HepG2 (cell line): ENCODE data around the gene PCIF1. TPM values are rescaled to one million over a fixed set of nuclear protein-coding genes. Genes with fewer than 3 reads are reported as not detected.

Source experiments
- BRD4 ChIP-seq: sonication (generic); formaldehyde crosslinking; IDR thresholded peaks from 2 replicates; pipeline ENCODE4 v1.4.0; 2020; ENCODE audit warnings: missing genetic modification reagents
- CBX2 ChIP-seq, 2 experiments: fragments of 200-600 bp in 1 of 2; sonication (generic); formaldehyde crosslinking in 1 of 2; IDR thresholded peaks; 2 replicates each; pipeline versions ENCODE4 v1.7.0 to v1.8.1; 2018 to 2022; ENCODE audit warnings: low read depth in 2 of 2, low read length in 1 of 2, mild to moderate bottlenecking in 1 of 2, missing genetic modification reagents in 1 of 2
- CEBPB ChIP-seq: IDR thresholded peaks from 2 replicates; pipeline ENCODE4 v1.6.1; 2011; ENCODE audit warnings: low read depth, low read length, improper control_type of control experiment, borderline replicate concordance
- CHCHD3 ChIP-seq: sonication (generic); formaldehyde crosslinking; IDR thresholded peaks from 2 replicates; pipeline ENCODE4 v1.8.0; 2022; ENCODE audit warnings: mild to moderate bottlenecking, missing genetic modification reagents, moderate library complexity
- EZH2 ChIP-seq: conservative IDR thresholded peaks from 2 replicates; pipeline ENCODE4 v1.6.1; 2012; ENCODE audit warnings: mild to moderate bottlenecking, low read depth, low read length, moderate library complexity
- FOXA3 ChIP-seq: IDR thresholded peaks from 2 replicates; pipeline ENCODE4 v1.6.1; 2016; ENCODE audit warnings: missing genetic modification reagents, missing compliant biosample characterization
- KLF9 ChIP-seq: IDR thresholded peaks from 2 replicates; pipeline ENCODE4 v1.6.1; 2016; ENCODE audit warnings: low read depth
- MED8 ChIP-seq: sonication (generic); formaldehyde crosslinking; IDR thresholded peaks from 2 replicates; pipeline ENCODE4 v1.8.1; 2023; ENCODE audit warnings: mild to moderate bottlenecking, missing genetic modification reagents; ENCODE audit not compliant: insufficient replicate concordance
- NR2F2 ChIP-seq: IDR thresholded peaks from 2 replicates; pipeline ENCODE4 v1.6.1; 2012; ENCODE audit warnings: low read depth, inconsistent platforms, borderline replicate concordance
- PHF5A ChIP-seq: IDR thresholded peaks from one replicate; pipeline ENCODE4 v1.6.1; 2018; ENCODE audit warnings: low read depth, missing genetic modification reagents; ENCODE audit not compliant: unreplicated experiment
- REXO4 ChIP-seq: sonication (generic); formaldehyde crosslinking; IDR thresholded peaks from 2 replicates; pipeline ENCODE4 v1.8.0; 2022; ENCODE audit warnings: missing genetic modification reagents, mild to moderate bottlenecking, borderline replicate concordance
- SCMH1 ChIP-seq: sonication (generic); formaldehyde crosslinking; IDR thresholded peaks from 2 replicates; pipeline ENCODE4 v1.9.0; 2021; ENCODE audit warnings: missing genetic modification reagents, mild to moderate bottlenecking, borderline replicate concordance
- SRF ChIP-seq: IDR thresholded peaks from 2 replicates; pipeline ENCODE4 v1.6.1; 2011; ENCODE audit warnings: mild to moderate bottlenecking, low read depth, low read length, moderate library complexity
- SRY ChIP-seq: sonication (generic); formaldehyde crosslinking; IDR thresholded peaks from 2 replicates; pipeline ENCODE4 v1.8.0; 2022; ENCODE audit warnings: mild to moderate bottlenecking, missing genetic modification reagents
- TBP ChIP-seq: sonication (generic); formaldehyde crosslinking; IDR thresholded peaks from 2 replicates; pipeline ENCODE4 v1.5.0; 2020; ENCODE audit warnings: missing genetic modification reagents
- U2AF2 ChIP-seq: fragments of 200-400 bp; formaldehyde crosslinking; IDR thresholded peaks from 2 replicates; pipeline ENCODE4 v1.6.1; 2017; ENCODE audit warnings: low read depth, mild to moderate bottlenecking, low read length
- YEATS4 ChIP-seq: sonication (generic); formaldehyde crosslinking; IDR thresholded peaks from 2 replicates; pipeline ENCODE4 v1.4.0; 2020; ENCODE audit warnings: missing genetic modification reagents, borderline replicate concordance
- ZMYM4 ChIP-seq: sonication (generic); formaldehyde crosslinking; IDR thresholded peaks from 2 replicates; pipeline ENCODE4 v1.8.1; 2023; ENCODE audit warnings: mild to moderate bottlenecking, missing genetic modification reagents
- ZNF101 ChIP-seq: sonication (generic); formaldehyde crosslinking; IDR thresholded peaks from 2 replicates; pipeline ENCODE4 v1.4.0; 2020; ENCODE audit warnings: mild to moderate bottlenecking, low read depth, missing genetic modification reagents, borderline replicate concordance
- ZNF136 ChIP-seq: sonication (generic); formaldehyde crosslinking; IDR thresholded peaks from 2 replicates; pipeline ENCODE4 v1.8.1; 2022; ENCODE audit warnings: low read depth, mild to moderate bottlenecking, moderate library complexity, missing genetic modification reagents
- ZNF441 ChIP-seq: sonication (generic); formaldehyde crosslinking; IDR thresholded peaks from 2 replicates; pipeline ENCODE4 v1.7.0; 2021; ENCODE audit warnings: missing genetic modification reagents, borderline replicate concordance
- ZNF496 ChIP-seq: sonication (generic); formaldehyde crosslinking; IDR thresholded peaks from 2 replicates; pipeline ENCODE4 v1.8.1; 2023; ENCODE audit warnings: mild to moderate bottlenecking, moderate library complexity, missing genetic modification reagents; ENCODE audit not compliant: insufficient replicate concordance
- ZNF75D ChIP-seq: sonication (generic); formaldehyde crosslinking; IDR thresholded peaks from 2 replicates; pipeline ENCODE4 v1.8.1; 2023; ENCODE audit warnings: missing genetic modification reagents, mild to moderate bottlenecking, borderline replicate concordance
- ZNF790 ChIP-seq: sonication (generic); formaldehyde crosslinking; IDR thresholded peaks from 2 replicates; pipeline ENCODE4 v1.8.0; 2022; ENCODE audit warnings: missing genetic modification reagents, mild to moderate bottlenecking, borderline replicate concordance
- polyA plus RNA-seq, 8 experiments: library from polyadenylated mRNA; depleted of rRNA in 3 of 8; stranded (reverse) in 7 of 8; unstranded in 1 of 8; fragments of >200 nt; fragmentation: Illumina TruSeq in 4 of 8; extraction: Trizol in 4 of 8; gene quantifications; 2 replicates each; pipeline versions ENCODE4 v1.2.1 to v1.2.3, GENCODE V29; 2011 to 2016; ENCODE audit warnings: low read depth in 4 of 8, missing spikeins in 1 of 8, mixed read lengths in 1 of 8; ENCODE audit not compliant: insufficient read depth in 1 of 8
- total RNA-seq, 5 experiments: library from RNA; depleted of rRNA; stranded (reverse); fragments of >200 nt; fragmentation: Illumina TruSeq; extraction: Trizol; gene quantifications; 2 replicates each; pipeline ENCODE4 v1.2.3, GENCODE V29; 2016; ENCODE audit warnings: low read depth in 1 of 5
- TF ChIP-seq, protein P1 (sequence below): sonication (generic); formaldehyde crosslinking; conservative IDR thresholded peaks from 2 replicates; pipeline ENCODE4 v1.4.0; 2020; ENCODE audit warnings: mild to moderate bottlenecking, missing genetic modification reagents, moderate library complexity
- TF ChIP-seq, protein P2 (sequence below), 2 experiments: fragments of 450-650 bp in 1 of 2; sonication (generic) in 1 of 2; formaldehyde crosslinking; IDR thresholded peaks; 2 replicates each; pipeline versions ENCODE4 v1.5.0 to v1.8.0; 2020 to 2022; ENCODE audit warnings: mild to moderate bottlenecking in 1 of 2, missing genetic modification reagents in 1 of 2
- TF ChIP-seq, protein P3 (sequence below): sonication (generic); formaldehyde crosslinking; IDR thresholded peaks from 2 replicates; pipeline ENCODE4 v1.5.0; 2020; ENCODE audit warnings: missing genetic modification reagents

The PCIF1 gene
- total and polyA plus RNA-seq, 2 of the 13 experiments (the other 11 are each of a cell fraction or from before 2014, with no cell fraction given), result 20.9 to 24.4 TPM

DNA sequence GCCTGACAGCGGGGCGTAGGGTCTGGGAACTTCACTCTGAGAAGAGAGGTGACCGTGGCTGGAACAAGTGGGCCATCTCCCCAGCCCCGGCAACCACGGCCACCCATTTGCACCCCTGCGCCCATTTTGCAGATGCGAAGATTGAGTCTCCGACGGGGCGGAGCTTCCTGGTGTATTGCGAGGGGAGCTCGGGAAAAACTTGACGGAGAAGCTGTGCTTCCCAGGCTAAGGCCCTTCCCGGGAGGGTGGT lies 36.9 kb downstream of the PCIF1 start (continued):
- TF ChIP-seq, protein P1, sequence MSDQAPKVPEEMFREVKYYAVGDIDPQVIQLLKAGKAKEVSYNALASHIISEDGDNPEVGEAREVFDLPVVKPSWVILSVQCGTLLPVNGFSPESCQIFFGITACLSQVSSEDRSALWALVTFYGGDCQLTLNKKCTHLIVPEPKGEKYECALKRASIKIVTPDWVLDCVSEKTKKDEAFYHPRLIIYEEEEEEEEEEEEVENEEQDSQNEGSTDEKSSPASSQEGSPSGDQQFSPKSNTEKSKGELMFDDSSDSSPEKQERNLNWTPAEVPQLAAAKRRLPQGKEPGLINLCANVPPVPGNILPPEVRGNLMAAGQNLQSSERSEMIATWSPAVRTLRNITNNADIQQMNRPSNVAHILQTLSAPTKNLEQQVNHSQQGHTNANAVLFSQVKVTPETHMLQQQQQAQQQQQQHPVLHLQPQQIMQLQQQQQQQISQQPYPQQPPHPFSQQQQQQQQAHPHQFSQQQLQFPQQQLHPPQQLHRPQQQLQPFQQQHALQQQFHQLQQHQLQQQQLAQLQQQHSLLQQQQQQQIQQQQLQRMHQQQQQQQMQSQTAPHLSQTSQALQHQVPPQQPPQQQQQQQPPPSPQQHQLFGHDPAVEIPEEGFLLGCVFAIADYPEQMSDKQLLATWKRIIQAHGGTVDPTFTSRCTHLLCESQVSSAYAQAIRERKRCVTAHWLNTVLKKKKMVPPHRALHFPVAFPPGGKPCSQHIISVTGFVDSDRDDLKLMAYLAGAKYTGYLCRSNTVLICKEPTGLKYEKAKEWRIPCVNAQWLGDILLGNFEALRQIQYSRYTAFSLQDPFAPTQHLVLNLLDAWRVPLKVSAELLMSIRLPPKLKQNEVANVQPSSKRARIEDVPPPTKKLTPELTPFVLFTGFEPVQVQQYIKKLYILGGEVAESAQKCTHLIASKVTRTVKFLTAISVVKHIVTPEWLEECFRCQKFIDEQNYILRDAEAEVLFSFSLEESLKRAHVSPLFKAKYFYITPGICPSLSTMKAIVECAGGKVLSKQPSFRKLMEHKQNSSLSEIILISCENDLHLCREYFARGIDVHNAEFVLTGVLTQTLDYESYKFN, result no peak
- TF ChIP-seq KLF9 (CRISPR knock-in tag), result 0 out of 2 replicates have a peak, but pooled peaks have one; percentile 30
- TF ChIP-seq REXO4, result no peak
- no peak for TF ChIP-seq ZNF790 (CRISPR knock-in tag)
- TF ChIP-seq, protein P2, sequence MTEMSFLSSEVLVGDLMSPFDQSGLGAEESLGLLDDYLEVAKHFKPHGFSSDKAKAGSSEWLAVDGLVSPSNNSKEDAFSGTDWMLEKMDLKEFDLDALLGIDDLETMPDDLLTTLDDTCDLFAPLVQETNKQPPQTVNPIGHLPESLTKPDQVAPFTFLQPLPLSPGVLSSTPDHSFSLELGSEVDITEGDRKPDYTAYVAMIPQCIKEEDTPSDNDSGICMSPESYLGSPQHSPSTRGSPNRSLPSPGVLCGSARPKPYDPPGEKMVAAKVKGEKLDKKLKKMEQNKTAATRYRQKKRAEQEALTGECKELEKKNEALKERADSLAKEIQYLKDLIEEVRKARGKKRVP (CRISPR knock-in tag; IDR thresholded peaks at IDR 0.05), result no peak; a peak in 2 of 4 replicates
- no peak for TF ChIP-seq MED8 (CRISPR knock-in tag)
- peak; percentile 28; the same call in 1 of the 2 replicates for TF ChIP-seq SRY
- no peak; the same call in 1 of the 2 replicates for TF ChIP-seq BRD4 (CRISPR knock-in tag)
- no peak for TF ChIP-seq YEATS4
- no peak for TF ChIP-seq CEBPB
- no peak for TF ChIP-seq TBP
- TF ChIP-seq, protein P3, sequence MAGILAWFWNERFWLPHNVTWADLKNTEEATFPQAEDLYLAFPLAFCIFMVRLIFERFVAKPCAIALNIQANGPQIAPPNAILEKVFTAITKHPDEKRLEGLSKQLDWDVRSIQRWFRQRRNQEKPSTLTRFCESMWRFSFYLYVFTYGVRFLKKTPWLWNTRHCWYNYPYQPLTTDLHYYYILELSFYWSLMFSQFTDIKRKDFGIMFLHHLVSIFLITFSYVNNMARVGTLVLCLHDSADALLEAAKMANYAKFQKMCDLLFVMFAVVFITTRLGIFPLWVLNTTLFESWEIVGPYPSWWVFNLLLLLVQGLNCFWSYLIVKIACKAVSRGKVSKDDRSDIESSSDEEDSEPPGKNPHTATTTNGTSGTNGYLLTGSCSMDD (CRISPR knock-in tag), result peak; percentile 8; the same call in 1 of the 2 replicates
- TF ChIP-seq ZNF101 (CRISPR knock-in tag), result no peak
- TF ChIP-seq CBX2 (IDR thresholded peaks at IDR 0.05; ENCODE audit: low read depth, low read length), result no peak
- TF ChIP-seq CBX2 (CRISPR knock-in tag; IDR thresholded peaks at IDR 0.05; ENCODE audit: low read depth), result no peak
- no peak for TF ChIP-seq ZNF496 (CRISPR knock-in tag)
- no peak for TF ChIP-seq ZNF75D (CRISPR knock-in tag)
- TF ChIP-seq ZMYM4 (CRISPR knock-in tag), result no peak
- no peak for TF ChIP-seq ZNF136
- TF ChIP-seq CHCHD3, result 0 out of 2 replicates have a peak, but pooled peaks have one; percentile 16
- TF ChIP-seq SRF, result no peak
- 0 out of 2 replicates have a peak, but pooled peaks have one; percentile 66 for TF ChIP-seq NR2F2
- no peak for TF ChIP-seq U2AF2
- TF ChIP-seq SCMH1 (CRISPR knock-in tag), result no peak
- no peak for TF ChIP-seq EZH2
- TF ChIP-seq FOXA3 (CRISPR knock-in tag), result no peak
- TF ChIP-seq ZNF441 (CRISPR knock-in tag), result 0 out of 2 replicates have a peak, but pooled peaks have one; percentile 38
- TF ChIP-seq PHF5A, result no peak
